ENCODE results near the gene PSEN1. TPM values are rescaled to one million over a fixed set of nuclear protein-coding genes. Genes with fewer than 3 reads are reported as not detected.

Gene PSEN1
- total RNA-seq, 1 experiment from 2014 or later: 26.9 TPM

- Histone ChIP-seq H3K4me2 (ENCODE audit: low read length) (no peak overlapping the region), H3K4me1 (ENCODE audit: control insufficient read depth in 1 of 2, insufficient read depth in 2 of 2, low read length in 2 of 2) (no peaks in the 10 kb centered on the region), H3K79me2 (ENCODE audit: insufficient read depth, low read length) (no peaks in the 10 kb centered on the region), H3K9me2 (ENCODE audit: insufficient read depth) (no peaks in the 10 kb centered on the region), H3K27me3 (ENCODE audit: insufficient read depth, low read length) (no peaks in the 10 kb centered on the region), H3K36me3 (ENCODE audit: control insufficient read depth in 1 of 2, insufficient read depth in 2 of 2, low read length in 2 of 2) (peaks cover 13 to 27% of the 10 kb centered on the region in 2 experiments; a peak in 3 of 4 replicates), H2AFZ (ENCODE audit: low read depth, low read length, poor library complexity, severe bottlenecking) (no peak overlapping the region), H4K20me1 (ENCODE audit: insufficient read depth) (no peaks in the 10 kb centered on the region), H3K9me3 (ENCODE audit: control insufficient read depth in 1 of 2, insufficient read depth in 1 of 2, low read depth in 1 of 2, low read length in 2 of 2) (no peaks in the 10 kb centered on the region), H3K4me3 (replicated peaks in 1 of 2; ENCODE audit: low read depth in 1 of 2, low read length in 2 of 2) (no peak overlapping the region), H3K9ac (ENCODE audit: low read length) (no peak overlapping the region), H3K27ac (ENCODE audit: low read depth, low read length) (no peak overlapping the region)
- BruUV-seq (replicated peaks): no TSS peak
- TF ChIP-seq EZH2phosphoT487 (IDR thresholded peaks at IDR 0.05; ENCODE audit: borderline replicate concordance): no peak
- TF ChIP-seq TCF7L2 (IDR thresholded peaks at IDR 0.05; ENCODE audit: borderline replicate concordance, extremely low read depth, insufficient read depth, insufficient read length): no peak
- POLR2A ChIA-PET: no interaction called here
- RAD21 ChIA-PET (ENCODE audit: low non-redundant PET in 1 of 2, low total read pairs in 2 of 2, uncharacterized antibody in 2 of 2, unreplicated experiment in 2 of 2): no interaction called here
- DNase-seq (ENCODE audit: low read depth, low spot score) (no peak), ATAC-seq (no peak)
- intact Hi-C loops (cut with micrococcal nuclease): loop anchor here (5.0 kb wide), 2 partner anchors 127 to 462 kb away; no protein-coding TSS in a partner anchor
- CTCF ChIA-PET: no interaction called here
These were observed 34.4 kb downstream of the PSEN1 start for GRCh38 chr14:73170686-73171085.

- ChIA-PET POLR2A (no interaction called here), CTCF (interaction anchor here (0.9 to 1.8 kb wide), 10 partner anchors 9 to 490 kb away, joined by 3 to 37 read pairs (median 4); partner anchors contain the start of gene PAPLN), RAD21 (ENCODE audit: low non-redundant PET in 1 of 2, low total read pairs in 2 of 2, uncharacterized antibody in 2 of 2, unreplicated experiment in 2 of 2) (no interaction called here)
- Histone ChIP-seq H4K20me1 (ENCODE audit: insufficient read depth) (no peaks in the 10 kb centered on the region), H3K27ac (ENCODE audit: low read depth, low read length) (no peak overlapping the region), H3K9ac (ENCODE audit: low read length) (no peak overlapping the region), H3K27me3 (ENCODE audit: insufficient read depth, low read length) (no peaks in the 10 kb centered on the region), H3K36me3 (ENCODE audit: control insufficient read depth in 1 of 2, insufficient read depth in 2 of 2, low read length in 2 of 2) (peaks cover 20 to 27% of the 10 kb centered on the region in 2 experiments), H2AFZ (ENCODE audit: low read depth, low read length, poor library complexity, severe bottlenecking) (no peak overlapping the region), H3K9me2 (ENCODE audit: insufficient read depth) (no peaks in the 10 kb centered on the region), H3K79me2 (ENCODE audit: insufficient read depth, low read length) (no peaks in the 10 kb centered on the region), H3K4me2 (ENCODE audit: low read length) (no peak overlapping the region), H3K4me1 (ENCODE audit: control insufficient read depth in 1 of 2, insufficient read depth in 2 of 2, low read length in 2 of 2) (no peaks in the 10 kb centered on the region), H3K9me3 (ENCODE audit: control insufficient read depth in 1 of 2, insufficient read depth in 1 of 2, low read depth in 1 of 2, low read length in 2 of 2) (no peaks in the 10 kb centered on the region), H3K4me3 (replicated peaks in 1 of 2; ENCODE audit: low read depth in 1 of 2, low read length in 2 of 2) (no peak overlapping the region)
- no peak for DNase-seq (ENCODE audit: low read depth, low spot score)
- no peak for ATAC-seq
- no peak for TF ChIP-seq POLR2A (IDR thresholded peaks at IDR 0.05; ENCODE audit: borderline replicate concordance, extremely low read depth, insufficient read depth, insufficient read length)
- TF ChIP-seq TCF7L2 (IDR thresholded peaks at IDR 0.05; ENCODE audit: borderline replicate concordance, extremely low read depth, insufficient read depth, insufficient read length): no peak
- no peak for TF ChIP-seq ATF3 (IDR thresholded peaks at IDR 0.05)
- TF ChIP-seq YY1 (IDR thresholded peaks at IDR 0.05; ENCODE audit: extremely low read depth, insufficient replicate concordance, low read depth, low read length): no peak
- no peak for TF ChIP-seq CEBPB (IDR thresholded peaks at IDR 0.05; ENCODE audit: low read depth)
- no peak for TF ChIP-seq CBX3 (IDR thresholded peaks at IDR 0.05; ENCODE audit: low read depth)
- BruUV-seq (replicated peaks): no TSS peak
- intact Hi-C loops (cut with micrococcal nuclease): loop anchor here (2.0 to 5.0 kb wide), 3 partner anchors 112 to 460 kb away; no protein-coding TSS in a partner anchor
These were observed 36.2 kb downstream of the PSEN1 start for GRCh38 chr14:73172500-73172899.

Measured in HCT116 (cell line).